Peyer's patch (tissue), 4 donors: ENCODE measurements around the gene POLR3GL. TPM values are rescaled to one million over a fixed set of nuclear protein-coding genes. Genes with fewer than 3 reads are reported as not detected.

Experiments used
- DNase-seq, 3 donors: peaks; one replicate each; pipeline ENCODE4 v3.0.0-alpha.2; 2017 to 2019
- H3K27ac ChIP-seq, 4 donors: fragments of 200-600 bp; sonication (generic); one replicate each; pipeline ENCODE4 v1.5.1; 2016 to 2019
- H3K27me3 ChIP-seq, 2 donors: fragments of 200-600 bp; sonication (generic); one replicate each; pipeline ENCODE4 v1.5.1; 2019
- H3K36me3 ChIP-seq, 3 donors: fragments of 200-600 bp; sonication (generic); one replicate each; pipeline ENCODE4 v1.5.1; 2016 to 2019
- H3K4me1 ChIP-seq, 4 donors: fragments of 200-600 bp; sonication (generic); one replicate each; pipeline ENCODE4 v1.5.1; 2016 to 2019
- H3K4me3 ChIP-seq, 4 donors: fragments of 200-600 bp; sonication (generic); 1 replicate in 3 of 4; 2 replicates in 1 of 4; pipeline ENCODE4 v1.5.1; 2016 to 2019; ENCODE audit warnings: mild to moderate bottlenecking in 1 of 4
- H3K9me3 ChIP-seq, 4 donors: fragments of 200-600 bp; sonication (generic); one replicate each; pipeline ENCODE4 v1.5.1; 2016 to 2019; ENCODE audit warnings: mild to moderate bottlenecking in 1 of 4
- POLR2A ChIP-seq, 2 donors: fragments of 450-650 bp; IDR thresholded peaks; one replicate each; pipeline ENCODE4 v1.5.1; 2017; ENCODE audit warnings: antibody characterized with exemption in 2 of 2, mild to moderate bottlenecking in 2 of 2, moderate library complexity in 2 of 2
- total RNA-seq, 4 donors: library from RNA; depleted of rRNA; stranded (reverse); fragments of >200 nt; gene quantifications; one replicate each; pipeline ENCODE4 v1.1.0, GENCODE V29; 2016
- TF ChIP-seq, protein P1 (sequence below), 6 experiments: fragments of 450-650 bp in 4 of 6; fragments of 200-600 bp in 2 of 6; sonication (generic) in 1 of 6; IDR thresholded peaks; one replicate each; pipeline ENCODE4 v1.5.1; 2017 to 2019; ENCODE audit warnings: antibody characterized with exemption in 6 of 6, mild to moderate bottlenecking in 3 of 6, moderate library complexity in 1 of 6

Gene POLR3GL
- total RNA-seq, 4 donors from 2014 or later = 8.7 to 25.6 (median 12.5) TPM

DNA sequence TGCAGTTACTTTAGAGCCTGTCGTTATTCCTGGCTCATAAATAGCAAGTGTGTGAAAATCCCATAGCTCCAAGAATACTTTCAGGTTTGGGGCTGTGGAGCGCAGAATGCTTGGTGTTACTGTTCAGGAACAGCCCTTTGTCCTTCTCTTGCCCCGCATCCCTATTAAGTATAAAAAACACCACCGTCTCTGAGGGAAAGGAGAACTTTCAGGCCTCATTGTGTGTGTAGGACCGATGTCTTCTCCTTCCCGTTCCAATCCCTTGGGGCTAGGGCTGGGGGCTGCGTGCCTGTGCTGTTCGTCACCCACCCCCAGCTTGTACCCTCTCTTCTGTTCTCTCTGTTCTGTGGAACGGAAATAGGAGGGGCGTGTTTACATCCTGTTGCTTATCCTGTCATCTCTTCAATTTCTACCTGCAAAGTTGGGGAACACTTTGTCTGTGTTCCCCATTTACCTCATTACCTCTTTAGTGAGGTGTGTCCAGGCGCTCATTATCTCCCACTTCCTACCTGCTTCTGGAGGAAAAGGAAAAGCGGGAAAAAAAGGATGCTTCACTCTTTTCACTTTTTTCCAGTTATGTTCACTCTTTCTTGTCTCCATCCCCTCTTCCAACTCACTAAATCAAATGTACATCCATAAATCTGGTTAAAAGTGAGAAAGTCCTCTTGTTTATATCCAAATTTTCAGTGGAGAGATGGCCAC is 32.7 kb downstream of the POLR3GL start:
- Histone ChIP-seq H3K4me3 (peak overlapping the region; percentile 66 to 83 (median 72)), H3K9me3 (no peaks in the 10 kb centered on the region), H3K27me3 (no peaks in the 10 kb centered on the region), H3K27ac (peak overlapping the region; percentile 94 to 99 (median 98)), H3K4me1 (peaks cover 0 to 34% (median 12%) of the 10 kb centered on the region in 4 donors), H3K36me3 (peaks cover 4 to 34% (median 5%) of the 10 kb centered on the region in 3 donors)
- peak; percentile 12 to 72 for TF ChIP-seq POLR2A (IDR thresholded peaks at IDR 0.05)
- TF ChIP-seq, protein P1, sequence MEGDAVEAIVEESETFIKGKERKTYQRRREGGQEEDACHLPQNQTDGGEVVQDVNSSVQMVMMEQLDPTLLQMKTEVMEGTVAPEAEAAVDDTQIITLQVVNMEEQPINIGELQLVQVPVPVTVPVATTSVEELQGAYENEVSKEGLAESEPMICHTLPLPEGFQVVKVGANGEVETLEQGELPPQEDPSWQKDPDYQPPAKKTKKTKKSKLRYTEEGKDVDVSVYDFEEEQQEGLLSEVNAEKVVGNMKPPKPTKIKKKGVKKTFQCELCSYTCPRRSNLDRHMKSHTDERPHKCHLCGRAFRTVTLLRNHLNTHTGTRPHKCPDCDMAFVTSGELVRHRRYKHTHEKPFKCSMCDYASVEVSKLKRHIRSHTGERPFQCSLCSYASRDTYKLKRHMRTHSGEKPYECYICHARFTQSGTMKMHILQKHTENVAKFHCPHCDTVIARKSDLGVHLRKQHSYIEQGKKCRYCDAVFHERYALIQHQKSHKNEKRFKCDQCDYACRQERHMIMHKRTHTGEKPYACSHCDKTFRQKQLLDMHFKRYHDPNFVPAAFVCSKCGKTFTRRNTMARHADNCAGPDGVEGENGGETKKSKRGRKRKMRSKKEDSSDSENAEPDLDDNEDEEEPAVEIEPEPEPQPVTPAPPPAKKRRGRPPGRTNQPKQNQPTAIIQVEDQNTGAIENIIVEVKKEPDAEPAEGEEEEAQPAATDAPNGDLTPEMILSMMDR (IDR thresholded peaks at IDR 0.05) = no peak
- peak; percentile 64 to 94 (median 91) for DNase-seq

DNA sequence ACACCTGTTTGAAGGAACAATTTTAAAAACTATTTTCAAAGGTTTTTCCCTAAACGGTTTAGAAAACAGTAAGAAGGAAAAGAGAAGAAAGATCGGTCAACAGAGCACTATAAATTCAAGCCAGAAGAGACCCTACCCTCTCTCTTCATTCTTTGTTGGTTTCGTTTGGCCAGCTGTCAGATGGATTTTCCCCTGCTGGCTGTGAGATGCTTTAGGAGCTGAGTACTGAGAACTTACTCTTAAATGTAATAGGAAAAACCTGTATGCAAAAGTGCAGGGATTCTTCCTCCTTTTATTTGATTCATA is 33.2 kb downstream of the POLR3GL start:
- Histone ChIP-seq H3K4me3 (peak overlapping the region; percentile 66 to 83 (median 72)), H3K27me3 (no peaks in the 10 kb centered on the region), H3K27ac (peak overlapping the region; percentile 94 to 99 (median 98)), H3K4me1 (peaks cover 0 to 29% (median 12%) of the 10 kb centered on the region in 4 donors), H3K9me3 (no peaks in the 10 kb centered on the region), H3K36me3 (peaks cover 4 to 31% (median 5%) of the 10 kb centered on the region in 3 donors)
- peak in 1 of 3 donors; percentile 16 for DNase-seq
- TF ChIP-seq POLR2A (IDR thresholded peaks at IDR 0.05) = no peak
- TF ChIP-seq, protein P1 (IDR thresholded peaks at IDR 0.05) = peak in 2 of 6 experiments; percentile 5 to 20

DNA sequence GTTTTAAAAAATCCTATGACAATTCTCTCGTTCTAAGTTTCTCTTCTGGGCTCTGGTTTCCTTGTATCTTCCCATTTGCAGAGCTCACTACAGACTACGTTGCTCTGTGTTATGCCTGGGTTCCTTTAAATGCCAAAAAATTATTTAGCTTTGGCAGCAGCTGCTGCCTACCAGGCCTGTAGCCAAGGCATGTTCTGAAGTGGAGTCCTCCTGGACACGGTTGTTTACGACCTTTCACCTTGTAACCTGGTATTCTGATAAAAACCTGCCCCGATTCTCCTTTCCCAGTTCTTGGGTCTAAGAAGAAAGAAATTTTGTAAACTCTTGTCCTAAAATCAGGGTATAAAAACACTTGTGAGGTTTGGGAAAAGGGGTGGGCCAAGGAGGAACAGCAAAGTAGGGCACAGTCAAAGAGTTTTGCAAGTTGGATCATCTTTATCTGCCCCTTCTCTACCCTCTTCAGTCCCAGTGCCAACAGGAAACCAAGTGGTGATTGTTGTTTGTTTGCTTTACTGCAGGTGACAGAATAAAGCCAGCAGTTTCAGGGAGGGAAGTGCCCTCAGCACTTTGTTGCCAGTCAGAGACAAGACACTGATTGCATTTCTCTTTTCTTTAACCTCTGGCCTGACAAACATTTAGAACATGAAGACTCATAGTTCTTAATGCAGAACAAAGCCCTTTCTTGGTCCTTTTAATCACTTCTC is 35.0 kb downstream of the POLR3GL start:
- H3K27me3 ChIP-seq = no peaks in the 10 kb centered on the region
- peak in 2 of 3 donors; percentile 60 to 80 for DNase-seq
- H3K4me1 ChIP-seq = peaks cover 0 to 26% (median 12%) of the 10 kb centered on the region in 4 donors
- H3K27ac ChIP-seq = peak overlapping the region; percentile 94 to 99 (median 98)
- peak in 1 of 2 donors; percentile 46 for TF ChIP-seq POLR2A (IDR thresholded peaks at IDR 0.05)
- TF ChIP-seq, protein P1 (IDR thresholded peaks at IDR 0.05) = no peak
- no peaks in the 10 kb centered on the region for H3K9me3 ChIP-seq
- peaks cover 0 to 13% (median under 1%) of the 10 kb centered on the region in 3 donors for H3K36me3 ChIP-seq
- H3K4me3 ChIP-seq = peak overlapping the region in 1 of 4 donors; percentile 72

DNA sequence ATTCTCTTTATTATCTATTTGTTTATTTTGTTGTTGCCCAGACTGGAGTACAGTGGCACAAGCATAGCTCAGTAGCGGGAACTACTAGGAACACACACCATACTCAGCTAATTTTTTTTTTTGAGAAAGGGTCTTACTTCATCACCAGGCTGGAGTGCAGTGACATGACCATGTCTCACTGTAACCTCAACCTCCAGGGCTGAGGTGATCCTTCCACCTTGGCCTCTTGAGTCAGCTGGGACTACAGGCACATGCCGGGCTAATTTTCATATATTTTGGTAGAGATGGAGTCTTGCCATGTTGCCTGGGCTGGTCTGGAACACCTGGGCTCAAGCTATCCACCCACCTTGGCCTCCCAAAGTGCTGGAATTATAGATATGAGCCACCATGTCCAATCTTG is 37.2 kb downstream of the POLR3GL start:
- peak overlapping the region in 3 of 4 donors; percentile 26 to 65 (median 34) for H3K27ac ChIP-seq
- H3K9me3 ChIP-seq = no peaks in the 10 kb centered on the region
- no peak for DNase-seq
- no peaks in the 10 kb centered on the region for H3K36me3 ChIP-seq
- H3K27me3 ChIP-seq = no peaks in the 10 kb centered on the region
- no peak for TF ChIP-seq POLR2A (IDR thresholded peaks at IDR 0.05)
- TF ChIP-seq, protein P1 (IDR thresholded peaks at IDR 0.05) = no peak
- no peak overlapping the region for H3K4me3 ChIP-seq
- H3K4me1 ChIP-seq = peaks cover 0 to 37% (median 22%) of the 10 kb centered on the region in 4 donors

DNA sequence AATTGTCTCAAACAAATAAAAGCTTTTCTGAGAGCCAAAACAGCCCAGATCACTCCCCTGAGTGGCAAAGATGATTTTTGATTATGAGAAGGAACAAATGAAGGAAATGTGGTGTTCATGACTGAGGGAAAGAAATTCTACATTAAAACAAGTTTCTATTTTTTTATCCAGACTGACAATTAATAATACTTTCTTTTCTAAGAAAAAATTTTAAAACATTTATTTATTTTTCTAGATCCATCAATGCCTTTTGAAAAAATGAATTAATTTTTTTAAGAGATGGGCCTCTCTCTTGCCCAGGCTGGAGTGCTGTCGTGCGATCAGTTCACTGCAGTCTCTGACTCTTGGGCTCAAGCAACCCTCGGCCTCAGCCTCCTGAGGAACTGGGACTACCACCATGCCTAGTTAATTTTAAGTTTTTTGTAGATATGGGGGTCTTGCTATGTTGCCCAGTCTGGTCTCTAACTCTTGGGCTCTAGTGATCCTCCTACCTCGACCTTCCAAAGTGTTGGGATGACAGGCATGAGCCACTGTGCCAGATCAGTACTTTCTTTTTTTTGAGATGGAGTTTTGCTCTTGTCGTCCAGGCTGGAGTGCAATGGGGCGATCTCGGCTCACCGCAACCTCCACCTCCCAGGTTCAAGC is 43.1 kb downstream of the POLR3GL start:
- no peaks in the 10 kb centered on the region for H3K36me3 ChIP-seq
- no peaks in the 10 kb centered on the region for H3K9me3 ChIP-seq
- peaks cover 0 to 12% (median 10%) of the 10 kb centered on the region in 4 donors for H3K4me1 ChIP-seq
- peak overlapping the region in 1 of 4 donors; percentile 17 for H3K4me3 ChIP-seq
- H3K27ac ChIP-seq = peak overlapping the region; percentile 74 to 94 (median 89)
- TF ChIP-seq, protein P1 (IDR thresholded peaks at IDR 0.05) = no peak
- no peak for TF ChIP-seq POLR2A (IDR thresholded peaks at IDR 0.05)
- DNase-seq = no peak
- H3K27me3 ChIP-seq = no peaks in the 10 kb centered on the region
